DMS114 treated with DMSO at 0.1 percent for 48 hours (cell line): ENCODE measurements around the gene CFTR.

Experiments used
- DNase-seq: peaks from one replicate; lab custom pipeline; 2025; ENCODE audit not compliant: unreplicated experiment; lab: John Stamatoyannopoulos, UW

The CFTR gene

GRCh38 chr7:117640465-117640864, 160.6 kb downstream of the CFTR start:
- DNase-seq = no peak

GRCh38 chr7:117645481-117646165, 165.8 kb downstream of the CFTR start:
- no peak for DNase-seq

- DNase-seq = no peak
These were observed 168.5 kb downstream of the CFTR start for GRCh38 chr7:117648203-117648866.

- DNase-seq = no peak
These were observed 173.3 kb downstream of the CFTR start for GRCh38 chr7:117652943-117653680.

GRCh38 chr7:117654780-117655179, 175.0 kb downstream of the CFTR start:
- no peak for DNase-seq

- no peak for DNase-seq
These were observed 177.0 kb downstream of the CFTR start for GRCh38 chr7:117656806-117657205.

- DNase-seq = no peak
These were observed 179.7 kb downstream of the CFTR start for GRCh38 chr7:117659531-117660011.

- no peak for DNase-seq
These were observed 181.5 kb downstream of the CFTR start for GRCh38 chr7:117661328-117661727.

- no peak for DNase-seq
These were observed 184.2 kb downstream of the CFTR start for GRCh38 chr7:117664047-117664446.

- DNase-seq = no peak
These were observed 185.5 kb downstream of the CFTR start for GRCh38 chr7:117665368-117665767.

GRCh38 chr7:117666031-117666430, 186.2 kb downstream of the CFTR start:
- no peak for DNase-seq

- DNase-seq = no peak
These were observed 186.9 kb downstream of the CFTR start for GRCh38 chr7:117666689-117667088.

GRCh38 chr7:117667456-117667855, 187.6 kb downstream of the CFTR start:
- no peak for DNase-seq

GRCh38 chr7:117669818-117670217, 190.0 kb downstream of the CFTR start:
- DNase-seq = no peak

GRCh38 chr7:117672453-117672852, 192.6 kb downstream of the CFTR start:
- no peak for DNase-seq

GRCh38 chr7:117673367-117673766, 193.5 kb downstream of the CFTR start:
- DNase-seq = no peak

- DNase-seq = peak; percentile 10
These were observed 194.0 kb downstream of the CFTR start for GRCh38 chr7:117673839-117674238.

- DNase-seq = no peak
These were observed 194.8 kb downstream of the CFTR start for GRCh38 chr7:117674617-117675016.

- DNase-seq = no peak
These were observed 195.9 kb downstream of the CFTR start for GRCh38 chr7:117675497-117676435.

- no peak for DNase-seq
These were observed 199.3 kb downstream of the CFTR start for GRCh38 chr7:117679120-117679519.
